SK-N-SH (cell line): Measurements from ENCODE around the gene MBD3L5. TPM values are rescaled to one million over a fixed set of nuclear protein-coding genes. Genes with fewer than 3 reads are reported as not detected.

Source experiments
- CTCF ChIA-PET: fragments of 300-600, 350-600 bp; formaldehyde crosslinking; extraction: SDS; loops from one replicate; lab custom pipeline; 2021; lab: Yijun Ruan, JAX
- POLR2A ChIA-PET: fragments of 350-600 bp; sonication (Branson Sonifier 250); formaldehyde crosslinking; extraction: SDS; loops from one replicate; lab custom pipeline; 2020; ENCODE audit warnings: antibody characterized with exemption, inconsistent platforms; lab: Yijun Ruan, JAX
- DNase-seq: peaks from one replicate; pipeline ENCODE4 v3.0.0; 2012
- H2AFZ ChIP-seq: fragments of 200-600 bp; sonication (generic); 2 replicates; pipeline ENCODE4 v1.8.1; 2016; ENCODE audit warnings: antibody characterized with exemption, mild to moderate bottlenecking, low read depth
- H3F3A ChIP-seq: fragments of 200-600 bp; sonication (generic); replicated peaks from 2 replicates; pipeline ENCODE3; 2016; ENCODE audit warnings: antibody characterized with exemption, mild to moderate bottlenecking; ENCODE audit not compliant: insufficient read depth
- H3K27ac ChIP-seq, 2 experiments: fragments of 200-500 bp in 1 of 2; fragments of 200-600 bp in 1 of 2; sonication (Bioruptor generic) in 1 of 2; sonication (generic), shearing (Covaris generic) in 1 of 2; 2 replicates each; pipeline versions ENCODE4 v1.5.1 to v1.6.1; 2014 to 2016; ENCODE audit warnings: low read depth in 2 of 2, inconsistent platforms in 1 of 2, low read length in 1 of 2, mild to moderate bottlenecking in 1 of 2, mixed read lengths in 1 of 2
- H3K27me3 ChIP-seq: fragments of 200-600 bp; sonication (generic), shearing (Covaris generic); 2 replicates; pipeline ENCODE4 v1.6.1; 2016; ENCODE audit warnings: mixed run types; ENCODE audit not compliant: insufficient read depth
- H3K36me3 ChIP-seq, 2 experiments: fragments of 200-500 bp in 1 of 2; fragments of 200-600 bp in 1 of 2; sonication (Bioruptor generic) in 1 of 2; sonication (generic) in 1 of 2; replicated peaks in 1 of 2; 2 replicates each; pipeline versions ENCODE3 to v1.5.1; 2014 to 2016; ENCODE audit warnings: low read length in 1 of 2, mild to moderate bottlenecking in 1 of 2; ENCODE audit not compliant: insufficient read depth in 2 of 2, control insufficient read depth in 1 of 2
- H3K4me1 ChIP-seq, 2 experiments: fragments of 200-500 bp in 1 of 2; fragments of 200-600 bp in 1 of 2; sonication (Bioruptor generic) in 1 of 2; sonication (generic), shearing (Covaris generic) in 1 of 2; 2 replicates each; pipeline versions ENCODE4 v1.5.1 to v1.6.1; 2014 to 2016; ENCODE audit warnings: low read depth in 1 of 2, low read length in 1 of 2, mixed run types in 1 of 2; ENCODE audit not compliant: insufficient read depth in 2 of 2, control insufficient read depth in 1 of 2
- H3K4me2 ChIP-seq: fragments of 200-600 bp; sonication (generic), shearing (Covaris generic); 2 replicates; pipeline ENCODE4 v1.6.1; 2017; ENCODE audit warnings: mixed run types
- H3K4me3 ChIP-seq, 2 experiments: fragments of 200-500 bp in 1 of 2; fragments of 200-600 bp in 1 of 2; sonication (Bioruptor generic) in 1 of 2; sonication (generic), shearing (Covaris generic) in 1 of 2; 2 replicates each; pipeline versions ENCODE4 v1.5.1 to v1.8.1; 2014 to 2016; ENCODE audit warnings: low read depth in 2 of 2, inconsistent platforms in 1 of 2, low read length in 1 of 2, mild to moderate bottlenecking in 1 of 2, mixed read lengths in 1 of 2, moderate library complexity in 1 of 2
- H3K79me2 ChIP-seq: fragments of 200-600 bp; sonication (generic); 2 replicates; pipeline ENCODE4 v1.8.1; 2017; ENCODE audit warnings: mild to moderate bottlenecking; ENCODE audit not compliant: insufficient read depth
- H3K9ac ChIP-seq: fragments of 200-600 bp; sonication (generic); 2 replicates; pipeline ENCODE4 v1.6.1; 2017; ENCODE audit warnings: mixed run types
- H3K9me2 ChIP-seq: fragments of 200-600 bp; sonication (generic); 2 replicates; pipeline ENCODE4 v1.6.1; 2017; ENCODE audit warnings: mixed run types
- H3K9me3 ChIP-seq: fragments of 200-600 bp; sonication (generic); 2 replicates; pipeline ENCODE4 v1.6.1; 2017; ENCODE audit warnings: mixed run types, mild to moderate bottlenecking, moderate library complexity
- H4K20me1 ChIP-seq: fragments of 200-600 bp; sonication (generic); 2 replicates; pipeline ENCODE4 v1.6.1; 2017; ENCODE audit warnings: mild to moderate bottlenecking, mixed run types; ENCODE audit not compliant: insufficient read depth
- CHD2 ChIP-seq: fragments of 150-350 bp; IDR thresholded peaks from 2 replicates; pipeline ENCODE4 v1.6.1; 2018; ENCODE audit warnings: low read length; ENCODE audit not compliant: partially characterized antibody
- ELF1 ChIP-seq: IDR thresholded peaks from 2 replicates; pipeline ENCODE4 v1.4.0; 2012
- EP300 ChIP-seq, 2 experiments: IDR thresholded peaks; 2 replicates each; pipeline versions ENCODE4 v1.4.0 to v1.6.1; 2012; ENCODE audit warnings: borderline replicate concordance in 1 of 2, low read depth in 1 of 2, low read length in 1 of 2
- FOSL2 ChIP-seq: IDR thresholded peaks from 2 replicates; pipeline ENCODE4 v1.4.0; 2012; ENCODE audit warnings: low read depth, mild to moderate bottlenecking, moderate library complexity, borderline replicate concordance
- FOXM1 ChIP-seq: IDR thresholded peaks from 2 replicates; pipeline ENCODE4 v1.4.0; 2012; ENCODE audit warnings: low read depth, mild to moderate bottlenecking
- GABPA ChIP-seq: IDR thresholded peaks from 2 replicates; pipeline ENCODE4 v1.4.0; 2012; ENCODE audit warnings: low read depth, mild to moderate bottlenecking
- GATA2 ChIP-seq: sonication (generic); formaldehyde crosslinking; IDR thresholded peaks from 2 replicates; pipeline ENCODE4 v1.5.0; 2020; ENCODE audit warnings: mild to moderate bottlenecking, missing genetic modification reagents
- IRF3 ChIP-seq: fragments of 150-350 bp; IDR thresholded peaks from 2 replicates; pipeline ENCODE4 v1.6.1; 2016; ENCODE audit warnings: mild to moderate bottlenecking, low read depth, low read length
- JUND ChIP-seq: IDR thresholded peaks from 2 replicates; pipeline ENCODE4 v1.4.0; 2012
- MEF2A ChIP-seq: IDR thresholded peaks from 2 replicates; pipeline ENCODE4 v1.4.0; 2012; ENCODE audit warnings: low read depth, borderline replicate concordance
- RAD21 ChIP-seq: IDR thresholded peaks from 2 replicates; pipeline ENCODE4 v1.6.1; 2012; ENCODE audit warnings: mild to moderate bottlenecking, low read length
- RCOR1 ChIP-seq: fragments of 150-350 bp; IDR thresholded peaks from 2 replicates; pipeline ENCODE4 v1.6.1; 2017; ENCODE audit warnings: antibody characterized with exemption, low read length
- RFX5 ChIP-seq: IDR thresholded peaks from 2 replicates; pipeline ENCODE4 v1.6.1; 2012; ENCODE audit warnings: mild to moderate bottlenecking, improper control_type of control experiment, low read length
- RXRA ChIP-seq: IDR thresholded peaks from 2 replicates; pipeline ENCODE4 v1.4.0; 2012; ENCODE audit warnings: low read depth, mild to moderate bottlenecking, borderline replicate concordance
- SIN3A ChIP-seq: IDR thresholded peaks from 2 replicates; pipeline ENCODE4 v1.6.1; 2012; ENCODE audit warnings: low read depth, mild to moderate bottlenecking, low read length, moderate library complexity, borderline replicate concordance
- TEAD4 ChIP-seq: IDR thresholded peaks from 2 replicates; pipeline ENCODE4 v1.4.0; 2012; ENCODE audit warnings: mild to moderate bottlenecking, borderline replicate concordance; ENCODE audit not compliant: insufficient read depth
- YY1 ChIP-seq: IDR thresholded peaks from 2 replicates; pipeline ENCODE4 v1.4.0; 2012; ENCODE audit warnings: low read depth, mild to moderate bottlenecking
- ZBTB33 ChIP-seq: IDR thresholded peaks from 2 replicates; pipeline ENCODE4 v1.4.0; 2012; ENCODE audit warnings: low read depth, borderline replicate concordance
- WGBS: methylation state at CpG from one replicate; pipeline ENCODE4 v1.1.6; 2017; ENCODE audit warnings: low lambda C conversion rate; 5-methylcytosine and 5-hydroxymethylcytosine counted together
- polyA plus RNA-seq, 3 experiments: library from polyadenylated mRNA; depleted of rRNA; stranded (reverse); fragments of >200 nt; gene quantifications; 2 replicates each; pipeline ENCODE4 v1.2.3, GENCODE V29; 2012
- TF ChIP-seq, protein P1 (sequence below): IDR thresholded peaks from 2 replicates; pipeline ENCODE4; 2012

The MBD3L5 gene
- polyA plus RNA-seq, 1 of the 3 experiments (the other 2 are of a cell fraction): not detected

DNA sequence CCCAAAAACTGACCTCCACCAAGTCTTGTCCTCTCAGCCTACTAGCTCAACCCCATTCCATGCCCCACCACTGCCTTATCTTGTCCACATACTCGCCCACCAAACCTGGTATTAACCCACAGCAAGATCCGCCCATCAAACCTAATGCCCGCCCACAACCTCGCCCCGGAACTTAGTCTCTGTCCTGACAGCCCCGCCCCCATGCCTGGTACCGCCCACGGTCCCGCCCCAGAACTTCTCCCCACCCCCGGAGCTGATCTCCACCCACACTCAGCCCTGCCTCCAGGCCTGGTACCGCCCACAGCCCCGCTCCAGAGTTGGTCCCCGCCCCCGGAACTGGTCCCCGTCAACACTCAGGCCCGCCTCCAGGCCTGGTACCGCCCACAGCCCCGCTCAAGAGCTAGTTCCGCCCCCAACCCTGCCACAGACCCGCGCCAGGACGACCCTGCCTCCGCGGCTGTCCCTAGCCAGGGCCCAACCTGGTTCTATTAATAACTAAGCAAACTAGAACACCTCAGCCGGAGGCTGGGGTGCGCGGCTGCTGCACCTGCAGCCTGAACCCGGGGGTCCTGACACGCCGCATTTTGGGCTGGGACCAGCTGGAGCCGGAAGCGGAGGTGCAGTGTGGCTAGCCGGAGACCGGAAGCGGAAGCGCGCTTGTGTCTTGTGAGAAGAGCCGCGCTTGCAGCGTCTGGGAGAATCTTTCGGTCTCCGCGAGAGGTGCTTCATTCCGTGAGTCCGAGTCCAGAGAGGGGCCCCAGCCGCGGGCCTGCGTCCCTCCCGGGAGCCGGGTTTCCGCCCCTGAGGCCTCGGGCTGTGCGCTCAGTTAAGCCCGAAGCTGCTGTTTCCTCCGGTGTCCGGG lies 38.9 kb downstream of the MBD3L5 start, which contains the start of gene ZNF557 (continued):
- no peak for TF ChIP-seq MEF2A
- TF ChIP-seq YY1: peak; percentile 46; the same call in 1 of the 2 replicates
- peak; percentile 95 for TF ChIP-seq ELF1
- TF ChIP-seq RXRA: no peak
- TF ChIP-seq EP300 (IDR thresholded peaks at IDR 0.05; ENCODE audit: borderline replicate concordance in 1 of 2, low read depth in 1 of 2, low read length in 1 of 2): no peak
- peak; percentile 95 for TF ChIP-seq GABPA
- no peak for TF ChIP-seq FOSL2
- peak; percentile 41 for TF ChIP-seq CHD2
- TF ChIP-seq JUND: no peak
- no peak for TF ChIP-seq RAD21
- TF ChIP-seq RFX5: no peak
- TF ChIP-seq TEAD4: no peak
- TF ChIP-seq GATA2 (CRISPR knock-in tag): no peak

DNA sequence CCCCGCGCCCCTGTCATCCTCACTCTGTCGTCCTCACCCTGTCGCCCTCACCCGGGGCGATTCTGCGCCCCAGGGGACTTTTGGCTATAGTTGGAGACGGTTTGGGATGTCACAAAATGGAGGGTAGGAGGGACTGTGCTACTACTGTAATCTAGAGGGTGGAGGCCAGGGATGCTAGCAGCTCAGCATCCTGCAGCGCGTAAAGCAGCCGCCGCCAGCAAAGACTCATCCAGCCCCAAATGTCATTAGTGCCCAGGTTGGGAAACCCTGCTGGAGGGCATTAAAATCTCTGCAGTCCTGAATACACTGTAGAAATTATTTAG lies 39.5 kb downstream of the MBD3L5 start:
- WGBS: 0% methylated on average over 4 of the region's 12 CpGs
- Histone ChIP-seq H3K27ac (peak overlapping the region; percentile 82 to 85), H3F3A (peaks cover 12% of the 10 kb centered on the region), H3K4me2 (peak overlapping the region; percentile 79), H3K79me2 (peaks cover 18% of the 10 kb centered on the region), H3K4me1 (peaks cover 3 to 4% of the 10 kb centered on the region in 2 experiments; a peak in 2 of 4 replicates), H3K4me3 (peak overlapping the region; percentile 84 to 86), H3K9ac (peak overlapping the region; percentile 83), H3K27me3 (peaks cover 4% of the 10 kb centered on the region; the same call in 1 of the 2 replicates), H4K20me1 (no peaks in the 10 kb centered on the region), H3K9me2 (no peaks in the 10 kb centered on the region), H3K9me3 (no peaks in the 10 kb centered on the region), H2AFZ (peak overlapping the region; percentile 90), H3K36me3 (peaks cover 21 to 41% of the 10 kb centered on the region in 2 experiments)
- POLR2A ChIA-PET: interaction anchor here (0.6 to 1.9 kb wide), 5 partner anchors 8 to 289 kb away, joined by 3 to 15 read pairs (median 4); no protein-coding TSS in a partner anchor
- DNase-seq: no peak
- CTCF ChIA-PET: interaction anchor here (1.6 to 2.5 kb wide), 2 partner anchors 32 to 271 kb away, joined by 4 to 8 read pairs; no protein-coding TSS in a partner anchor
- TF ChIP-seq CHD2: no peak
- no peak for TF ChIP-seq ZBTB33
- TF ChIP-seq FOXM1: no peak
- no peak for TF ChIP-seq RXRA
- no peak for TF ChIP-seq YY1
- TF ChIP-seq JUND: no peak
- no peak for TF ChIP-seq RCOR1
- TF ChIP-seq EP300 (IDR thresholded peaks at IDR 0.05; ENCODE audit: borderline replicate concordance in 1 of 2, low read depth in 1 of 2, low read length in 1 of 2): no peak
- TF ChIP-seq IRF3: no peak
- no peak for TF ChIP-seq ELF1
- no peak for TF ChIP-seq SIN3A
- TF ChIP-seq, protein P1, sequence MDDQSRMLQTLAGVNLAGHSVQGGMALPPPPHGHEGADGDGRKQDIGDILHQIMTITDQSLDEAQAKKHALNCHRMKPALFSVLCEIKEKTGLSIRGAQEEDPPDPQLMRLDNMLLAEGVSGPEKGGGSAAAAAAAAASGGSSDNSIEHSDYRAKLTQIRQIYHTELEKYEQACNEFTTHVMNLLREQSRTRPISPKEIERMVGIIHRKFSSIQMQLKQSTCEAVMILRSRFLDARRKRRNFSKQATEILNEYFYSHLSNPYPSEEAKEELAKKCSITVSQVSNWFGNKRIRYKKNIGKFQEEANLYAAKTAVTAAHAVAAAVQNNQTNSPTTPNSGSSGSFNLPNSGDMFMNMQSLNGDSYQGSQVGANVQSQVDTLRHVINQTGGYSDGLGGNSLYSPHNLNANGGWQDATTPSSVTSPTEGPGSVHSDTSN: no peak
- TF ChIP-seq, all 33 proteins: peak for 0
